GDM1 (cell line): ENCODE measurements around the gene TOMM40.
A peak's percentile ranks its signal among the peaks of the same experiment; 100 is the strongest.
"Not testable (repeated sequence)": the region's sequence is repeated elsewhere in the genome, so short reads cannot be mapped to it uniquely, and the experiment has no call there.

ENCODE experiments used
- DNase-seq: peaks from one replicate; lab custom pipeline; 2025; lab: John Stamatoyannopoulos, UW

TOMM40 gene

GRCh38 chr19:44871809-44872208 is 19.2 kb upstream of the TOMM40 start:
- DNase-seq: no peak

DNA sequence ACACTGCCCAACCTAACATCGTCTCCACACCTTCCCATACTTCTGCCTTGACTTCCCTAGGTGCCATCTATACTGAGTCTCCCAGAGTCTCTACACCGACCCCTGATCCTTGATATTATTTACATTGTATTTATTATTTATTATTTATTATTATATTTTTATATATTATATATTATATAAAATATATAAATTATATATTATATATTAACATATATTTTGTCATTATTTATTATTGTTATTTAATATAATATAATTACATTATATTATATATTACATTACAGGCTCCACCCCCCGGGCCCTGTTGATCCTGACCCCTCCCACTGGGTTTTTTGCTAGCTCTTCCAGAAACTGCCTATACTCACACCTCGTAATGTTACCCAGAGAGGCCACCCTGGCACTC is 18.4 kb upstream of the TOMM40 start:
- DNase-seq: no peak

GRCh38 chr19:44874317-44874716 is 16.7 kb upstream of the TOMM40 start:
- DNase-seq: no peak

DNA sequence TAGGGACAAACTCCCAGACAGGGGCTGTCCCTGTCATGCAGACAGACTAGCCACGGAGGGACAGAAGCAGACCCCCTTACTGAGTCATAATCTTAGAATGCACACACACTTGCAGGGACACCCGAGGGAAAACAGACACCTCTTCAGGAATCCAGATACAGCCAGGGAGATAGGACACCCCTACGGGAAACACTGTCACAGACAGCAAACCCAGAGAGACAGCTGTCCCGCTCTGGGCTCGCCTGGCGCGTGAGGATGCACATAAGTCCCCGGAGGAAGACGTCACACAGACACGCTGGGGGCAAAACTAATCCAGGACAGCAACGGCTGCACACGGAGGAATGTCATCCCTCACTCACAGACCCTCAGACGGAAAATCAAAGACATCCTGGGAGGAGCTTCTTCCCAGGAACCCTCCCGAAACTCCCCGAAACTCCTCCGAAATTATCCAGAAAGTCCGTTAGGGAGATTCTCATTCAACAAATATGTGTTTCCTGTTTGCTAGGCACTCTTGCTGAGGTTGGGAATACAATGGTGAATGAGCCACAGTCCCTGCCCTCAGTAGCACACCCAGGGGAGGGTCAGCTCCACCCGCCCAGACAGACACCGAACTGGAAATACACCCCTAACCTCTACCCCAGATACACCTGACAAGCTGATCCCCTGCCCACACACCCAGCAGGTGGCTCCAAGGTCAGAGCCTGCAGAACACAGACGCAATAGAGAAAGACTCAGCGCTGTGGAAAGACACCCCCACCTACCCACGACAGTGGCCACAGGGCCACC is 15.2 kb upstream of the TOMM40 start:
- DNase-seq: no peak

DNA sequence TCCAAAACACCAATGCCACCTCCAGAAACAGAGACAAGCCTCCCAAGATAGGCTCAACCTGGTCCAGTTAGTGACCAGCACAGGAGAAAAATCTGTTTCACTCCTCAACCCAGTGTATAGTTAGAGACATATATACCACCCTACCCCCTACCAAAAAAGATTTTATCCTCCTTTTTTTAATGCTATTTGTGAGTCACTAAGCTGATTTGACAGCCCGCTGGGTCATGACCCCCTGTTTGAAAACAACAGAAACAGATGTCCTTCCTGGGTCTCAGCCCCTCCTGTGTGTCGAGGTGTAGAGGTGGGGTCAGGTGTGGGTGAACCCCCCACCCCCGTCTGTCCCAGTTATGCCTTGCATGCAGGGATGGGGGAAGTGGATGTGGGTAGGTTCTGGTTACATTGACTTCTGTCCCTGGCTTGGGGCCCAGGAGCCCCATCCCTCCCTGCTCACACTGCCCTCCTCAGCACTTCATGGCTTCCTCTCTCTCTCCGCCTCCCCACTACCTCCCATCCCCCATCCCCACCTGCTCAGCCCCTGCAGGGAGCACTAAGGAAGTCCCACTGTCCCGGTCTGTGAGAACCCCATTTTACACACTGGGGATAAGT is 14.0 kb upstream of the TOMM40 start:
- peak; percentile 30 for DNase-seq

- DNase-seq: no peak
These were observed 12.8 kb upstream of the TOMM40 start for GRCh38 chr19:44878120-44878865.

DNA sequence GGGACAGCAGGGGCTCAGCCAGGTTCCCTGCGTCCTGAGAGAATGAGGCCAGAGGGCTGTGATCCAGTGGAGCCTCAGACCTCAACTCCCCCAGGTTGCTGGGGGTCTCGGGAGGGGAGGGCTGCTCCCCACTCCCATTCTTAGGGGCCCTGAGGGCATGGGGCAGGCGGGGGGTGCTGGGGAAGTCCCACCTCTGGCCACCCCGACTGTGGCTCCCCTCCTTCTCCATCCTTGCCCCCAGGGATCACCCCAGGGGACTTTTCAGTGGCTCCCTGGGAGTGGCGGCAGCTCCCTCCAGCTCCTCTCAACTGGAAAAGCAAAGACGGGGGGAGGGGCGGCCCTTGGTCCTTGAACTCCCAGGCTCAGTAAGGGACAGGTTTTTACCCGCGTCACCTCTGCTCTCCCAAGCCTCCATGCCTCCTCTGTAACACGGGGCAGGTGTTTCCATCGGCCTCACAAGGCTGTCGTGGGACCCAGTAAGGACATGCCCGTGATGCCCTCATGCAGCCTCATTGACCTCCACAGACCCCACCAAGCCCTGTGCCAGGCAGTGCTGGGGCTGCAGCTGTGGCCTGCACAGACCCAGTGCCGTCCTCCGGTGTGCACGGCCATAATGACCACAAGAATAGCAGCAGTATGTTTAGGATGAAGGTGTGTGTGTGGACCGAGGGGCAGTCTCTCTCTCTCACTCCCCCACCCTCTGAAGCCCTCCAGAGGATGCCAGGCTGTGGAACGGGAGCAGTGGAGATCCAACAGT is 11.6 kb upstream of the TOMM40 start:
- DNase-seq: no peak

DNA sequence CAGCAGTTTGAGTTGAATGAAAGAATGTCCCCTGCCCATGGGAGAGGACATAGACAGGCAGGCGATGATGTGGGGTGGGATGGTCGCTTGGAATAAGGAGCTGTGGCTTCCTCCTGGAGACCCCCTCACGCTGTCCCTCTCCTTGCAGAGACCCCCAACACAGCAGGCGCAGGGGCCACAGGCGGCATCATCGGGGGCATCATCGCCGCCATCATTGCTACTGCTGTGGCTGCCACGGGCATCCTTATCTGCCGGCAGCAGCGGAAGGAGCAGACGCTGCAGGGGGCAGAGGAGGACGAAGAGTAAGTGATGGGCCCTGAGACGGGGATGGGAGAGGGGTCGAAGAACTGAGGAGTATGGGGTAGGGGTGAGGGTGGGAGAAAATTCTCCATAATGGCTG is 9.0 kb upstream of the TOMM40 start:
- DNase-seq: no peak

DNA sequence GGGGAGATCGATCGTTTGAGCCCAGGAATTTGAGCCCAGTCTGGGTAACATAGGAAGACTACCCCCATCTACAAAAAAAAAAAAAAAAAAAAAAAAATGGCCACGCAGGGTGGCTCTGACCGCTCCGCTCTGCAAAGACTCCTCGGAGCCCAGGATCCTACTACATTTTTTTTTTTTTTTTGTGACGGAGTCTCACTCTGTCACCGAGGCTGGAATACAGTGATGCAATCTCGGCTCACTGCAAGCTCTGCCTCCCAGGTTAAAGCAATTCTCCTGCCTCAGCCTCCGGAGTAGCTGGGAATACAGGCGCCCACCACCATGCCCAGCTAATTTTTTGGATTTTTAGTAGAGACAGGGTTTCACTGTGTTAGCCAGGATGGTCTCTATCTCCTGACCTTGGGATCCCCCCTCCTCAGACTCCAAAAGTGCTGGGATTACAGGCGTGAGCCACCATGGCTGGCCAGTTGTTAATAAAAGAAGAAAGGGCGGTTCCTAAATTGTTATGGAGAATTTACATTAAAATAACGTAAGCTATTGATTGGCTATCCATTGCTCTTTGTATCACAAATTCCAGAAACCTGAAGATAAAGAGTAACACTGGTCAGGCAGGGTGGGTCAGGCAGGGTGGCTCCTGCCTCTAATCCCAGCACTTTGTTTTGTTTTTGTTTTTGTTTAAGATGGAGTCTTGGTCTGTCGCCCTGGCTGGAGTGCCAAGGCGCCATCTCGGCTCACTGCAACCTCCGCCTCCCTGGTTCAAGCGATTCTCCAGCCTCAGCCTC is 8.2 kb upstream of the TOMM40 start:
- DNase-seq: not testable (repeated sequence)

DNA sequence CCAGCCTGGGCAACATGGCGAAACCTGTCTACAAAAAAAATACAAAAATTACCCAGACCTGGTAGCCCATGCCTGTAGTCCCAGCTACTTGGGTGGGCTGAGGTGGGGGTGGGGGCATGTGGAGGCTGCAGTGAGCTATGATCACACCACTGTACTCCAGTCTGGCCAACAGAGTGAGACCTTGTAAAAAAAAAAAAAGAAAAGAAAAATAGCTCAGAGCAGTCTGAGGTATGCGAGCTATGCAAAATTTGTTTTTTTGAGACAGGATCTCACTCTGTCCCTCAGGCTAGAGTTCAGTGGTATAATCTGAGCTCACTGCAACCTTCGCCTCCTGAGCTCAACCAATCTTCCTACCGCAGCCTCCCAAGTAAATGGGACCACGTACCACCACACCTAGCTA is 7.1 kb upstream of the TOMM40 start:
- no peak for DNase-seq

- no peak for DNase-seq
These were observed 6.5 kb upstream of the TOMM40 start for GRCh38 chr19:44884566-44884965.

DNA sequence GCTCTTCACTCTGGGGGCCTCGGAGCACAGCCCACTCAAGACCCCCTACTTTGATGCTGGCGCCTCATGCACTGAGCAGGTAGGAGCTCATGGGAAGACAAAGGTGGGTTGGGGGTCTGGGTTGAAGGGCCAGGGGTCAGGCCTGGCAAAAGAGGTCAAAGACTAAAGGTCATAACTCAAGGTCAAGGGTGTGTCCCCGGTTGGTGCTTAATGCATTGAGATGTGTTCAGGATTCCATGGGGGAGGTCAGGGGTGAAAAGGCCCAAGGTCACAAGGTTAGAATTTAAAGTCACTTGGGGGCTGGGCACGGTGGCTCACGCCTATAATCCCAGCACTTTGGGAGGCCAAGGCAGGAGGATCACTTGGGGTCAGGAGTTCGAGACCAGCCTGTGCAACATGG is 4.9 kb upstream of the TOMM40 start:
- DNase-seq: no peak

- no peak for DNase-seq
These were observed 3.4 kb upstream of the TOMM40 start for GRCh38 chr19:44887648-44888047.

- DNase-seq: not testable (repeated sequence)
These were observed 2.7 kb upstream of the TOMM40 start for GRCh38 chr19:44888335-44888734.

- no peak for DNase-seq
These were observed 1.2 kb upstream of the TOMM40 start for GRCh38 chr19:44889830-44890365.

DNA sequence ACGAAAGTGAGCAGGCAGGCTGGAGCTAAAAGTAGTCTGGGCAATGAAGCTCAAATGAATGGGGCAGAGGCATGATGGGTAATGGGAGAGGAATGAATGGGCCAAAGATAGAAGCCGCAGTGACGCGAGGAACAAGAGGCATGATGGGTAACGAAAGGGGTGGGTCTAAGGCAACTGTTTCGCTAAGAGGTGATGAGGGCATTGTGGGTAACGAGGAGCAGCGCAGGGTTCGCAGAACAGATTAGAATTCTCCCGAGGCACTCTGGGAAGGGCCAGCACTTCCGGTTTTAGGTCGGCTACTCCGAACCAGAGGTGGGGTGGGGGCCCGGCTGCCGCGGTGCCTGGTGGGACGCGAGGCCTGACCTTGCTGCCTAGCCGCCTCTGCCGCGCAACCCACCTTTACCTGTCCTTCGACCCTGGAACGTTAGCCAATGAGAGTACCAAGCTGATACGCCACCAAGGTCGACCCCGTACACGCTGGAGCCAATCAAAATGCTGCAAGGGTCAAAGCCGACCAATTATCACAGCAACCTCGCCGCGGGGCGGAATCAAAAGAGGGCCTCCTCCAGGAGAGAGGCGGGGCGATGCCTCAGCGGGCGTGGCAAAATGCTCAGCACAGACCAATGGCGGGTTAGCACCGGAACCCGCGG is 563 bp upstream of the TOMM40 start:
- DNase-seq: peak; percentile 100

- DNase-seq: no peak
These were observed 1.9 kb downstream of the TOMM40 start for GRCh38 chr19:44892932-44893331.

DNA sequence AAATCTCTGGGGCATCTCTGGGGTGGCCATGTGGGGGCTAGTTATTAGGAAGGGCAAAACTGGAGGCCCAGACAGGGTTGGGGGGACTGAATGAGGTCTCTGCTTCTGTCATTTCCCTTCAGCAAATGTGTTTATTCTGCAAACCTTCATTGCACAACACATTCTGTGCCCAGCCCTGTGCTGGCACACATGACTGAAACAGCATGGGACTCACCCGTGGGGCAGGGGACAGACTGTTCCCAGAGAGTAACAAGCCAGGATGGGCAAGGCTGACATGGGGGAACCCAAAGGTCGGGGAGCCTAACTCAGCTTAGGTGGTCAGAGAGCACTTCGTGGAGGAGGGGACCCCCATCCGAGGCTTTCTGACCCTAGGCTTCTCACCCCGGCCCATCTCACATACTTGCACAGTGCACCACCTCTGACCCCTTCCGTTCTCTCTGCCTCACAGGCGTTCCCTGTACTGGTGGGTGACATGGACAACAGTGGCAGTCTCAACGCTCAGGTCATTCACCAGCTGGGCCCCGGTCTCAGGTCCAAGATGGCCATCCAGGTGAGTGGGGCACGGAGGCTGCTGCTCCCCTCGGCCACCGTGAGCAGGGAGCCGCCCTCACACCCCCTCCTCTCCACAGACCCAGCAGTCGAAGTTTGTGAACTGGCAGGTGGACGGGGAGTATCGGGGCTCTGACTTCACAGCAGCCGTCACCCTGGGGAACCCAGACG is 2.4 kb downstream of the TOMM40 start:
- no peak for DNase-seq

DNA sequence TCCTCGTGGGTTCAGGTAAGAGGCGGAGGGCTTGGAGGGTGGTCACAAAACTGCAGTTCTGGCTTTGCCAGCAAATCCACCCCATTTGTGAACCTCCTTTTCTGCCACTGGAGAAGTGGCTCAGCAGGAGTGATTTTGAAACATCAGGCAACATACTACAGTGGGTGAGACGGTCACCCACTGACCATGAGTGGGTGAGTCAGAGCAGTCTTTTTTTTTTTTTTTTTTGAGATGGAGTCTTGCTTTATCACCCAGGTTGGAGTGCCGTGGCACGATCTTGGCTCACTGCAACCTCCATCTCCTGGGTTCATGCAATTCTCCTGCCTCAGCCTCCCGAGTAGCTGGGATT is 3.0 kb downstream of the TOMM40 start:
- DNase-seq: no peak

- no peak for DNase-seq
These were observed 3.9 kb downstream of the TOMM40 start for GRCh38 chr19:44894946-44895345.
